IMR-90 (cell line): ENCODE data around the gene OSCAR. TPM values are rescaled to one million over a fixed set of nuclear protein-coding genes. Genes with fewer than 3 reads are reported as not detected.

Experiments
- ATAC-seq: fragments of 200-7000 bp; cut with Tn5 transposase; 2 replicates; pipeline ENCODE4 v1.9.1; 2020; ENCODE audit warnings: low read depth, mild to moderate bottlenecking, moderate library complexity
- BruUV-seq: library from RNA; stranded (reverse); fragments of 400-500 nt; replicated peaks from 2 replicates; lab custom pipeline; 2021; lab: Mats Ljungman, UMichigan
- CTCF ChIA-PET: fragments of 300-600 bp; formaldehyde crosslinking; extraction: SDS; loops from one replicate; lab custom pipeline; 2021; ENCODE audit warnings: antibody characterized with exemption; lab: Yijun Ruan, JAX
- POLR2A ChIA-PET: fragments of 300-600 bp; sonication (Branson Sonifier 250); formaldehyde crosslinking; loops from one replicate; lab custom pipeline; 2022; ENCODE audit warnings: antibody characterized with exemption; ENCODE audit not compliant: unreplicated experiment; lab: Charles Lee
- DNase-seq: peaks from one replicate; pipeline ENCODE4 v3.0.0; 2013
- H2AFZ ChIP-seq: replicated peaks from 2 replicates; pipeline ENCODE3; 2013; ENCODE audit warnings: low read length, mild to moderate bottlenecking; ENCODE audit not compliant: poor library complexity
- H2AK5ac ChIP-seq: 2 replicates; pipeline ENCODE4 v1.6.1; 2013; ENCODE audit warnings: low read depth, low read length, inconsistent platforms
- H2AK9ac ChIP-seq: replicated peaks from 2 replicates; pipeline ENCODE3; 2013; ENCODE audit warnings: mild to moderate bottlenecking, low read depth, low read length, moderate library complexity; ENCODE audit not compliant: poor library complexity
- H2BK120ac ChIP-seq: 2 replicates; pipeline ENCODE4 v1.6.1; 2013; ENCODE audit warnings: low read depth, low read length, inconsistent platforms
- H2BK15ac ChIP-seq: 3 replicates; pipeline ENCODE4 v1.6.1; 2013; ENCODE audit warnings: low read depth, low read length, inconsistent platforms
- H2BK20ac ChIP-seq: 2 replicates; pipeline ENCODE4 v1.6.1; 2013; ENCODE audit warnings: low read depth, mild to moderate bottlenecking, inconsistent platforms, low read length, moderate library complexity
- H2BK5ac ChIP-seq: 2 replicates; pipeline ENCODE4 v1.6.1; 2013; ENCODE audit warnings: mild to moderate bottlenecking, low read depth, low read length, inconsistent platforms; ENCODE audit not compliant: poor library complexity, severe bottlenecking
- H3K14ac ChIP-seq: replicated peaks from 2 replicates; pipeline ENCODE4 v1.6.1; 2013; ENCODE audit warnings: low read depth, low read length, inconsistent platforms
- H3K18ac ChIP-seq: 2 replicates; pipeline ENCODE4 v1.6.1; 2013; ENCODE audit warnings: low read depth, low read length, control low read depth
- H3K23ac ChIP-seq: 2 replicates; pipeline ENCODE4 v1.6.1; 2013; ENCODE audit warnings: low read depth, low read length, inconsistent platforms
- H3K27ac ChIP-seq: 2 replicates; pipeline ENCODE4 v1.5.1; 2013; ENCODE audit warnings: mild to moderate bottlenecking, control low read depth, low read length; ENCODE audit not compliant: insufficient read depth
- H3K27me3 ChIP-seq: 2 replicates; pipeline ENCODE4 v1.6.1; 2013; ENCODE audit warnings: low read length; ENCODE audit not compliant: control insufficient read depth, insufficient read depth
- H3K36me3 ChIP-seq: 2 replicates; pipeline ENCODE4 v1.6.1; 2013; ENCODE audit warnings: low read length, mixed read lengths; ENCODE audit not compliant: control insufficient read depth, insufficient read depth
- H3K4ac ChIP-seq: 2 replicates; pipeline ENCODE4 v1.6.1; 2013; ENCODE audit warnings: low read depth, low read length, inconsistent platforms
- H3K4me1 ChIP-seq: 2 replicates; pipeline ENCODE4 v1.6.1; 2013; ENCODE audit warnings: low read length, mixed read lengths; ENCODE audit not compliant: control insufficient read depth, insufficient read depth
- H3K4me2 ChIP-seq: 2 replicates; pipeline ENCODE4 v1.6.1; 2013; ENCODE audit warnings: low read depth, mild to moderate bottlenecking, control low read depth, low read length, moderate library complexity
- H3K4me3 ChIP-seq: 2 replicates; pipeline ENCODE4 v1.5.1; 2013; ENCODE audit warnings: low read depth, mild to moderate bottlenecking, control low read depth, low read length, moderate library complexity; ENCODE audit not compliant: insufficient read depth
- H3K56ac ChIP-seq: 2 replicates; pipeline ENCODE4 v1.6.1; 2013; ENCODE audit warnings: low read length, inconsistent platforms; ENCODE audit not compliant: insufficient read depth; ENCODE audit errors: extremely low read depth
- H3K79me1 ChIP-seq, 2 experiments: 2 replicates each; pipeline ENCODE4 v1.6.1; 2013; ENCODE audit warnings: low read length in 2 of 2, inconsistent platforms in 1 of 2, low read depth in 1 of 2
- H3K9ac ChIP-seq: 2 replicates; pipeline ENCODE4 v1.6.1; 2013; ENCODE audit warnings: low read depth, low read length, control low read depth
- H3K9me1 ChIP-seq: 2 replicates; pipeline ENCODE4 v1.6.1; 2013; ENCODE audit warnings: low read length, inconsistent platforms; ENCODE audit not compliant: insufficient read depth
- H3K9me3 ChIP-seq: 2 replicates; pipeline ENCODE4 v1.6.1; 2013; ENCODE audit warnings: low read length; ENCODE audit not compliant: control insufficient read depth, insufficient read depth
- H4K20me1 ChIP-seq: 2 replicates; pipeline ENCODE4 v1.6.1; 2013; ENCODE audit warnings: low read length, inconsistent platforms; ENCODE audit not compliant: insufficient read depth
- H4K5ac ChIP-seq: 2 replicates; pipeline ENCODE4 v1.6.1; 2013; ENCODE audit warnings: mild to moderate bottlenecking, low read depth, low read length, control low read depth
- H4K8ac ChIP-seq, 2 experiments: 2 replicates each; pipeline ENCODE4 v1.6.1; 2013; ENCODE audit warnings: low read depth in 2 of 2, low read length in 2 of 2, control low read depth in 1 of 2, inconsistent platforms in 1 of 2
- H4K91ac ChIP-seq: 2 replicates; pipeline ENCODE4 v1.6.1; 2013; ENCODE audit warnings: low read depth, low read length, inconsistent platforms; ENCODE audit not compliant: insufficient read depth
- BHLHE40 ChIP-seq: fragments of 150-350 bp; IDR thresholded peaks from 2 replicates; pipeline ENCODE4 v1.6.1; 2016; ENCODE audit warnings: mild to moderate bottlenecking, low read depth, low read length
- CEBPB ChIP-seq: IDR thresholded peaks from 2 replicates; pipeline ENCODE4 v1.6.1; 2012; ENCODE audit warnings: low read depth, low read length, improper control_type of control experiment
- MAFK ChIP-seq: IDR thresholded peaks from 2 replicates; pipeline ENCODE4 v1.6.1; 2012; ENCODE audit warnings: low read depth, low read length, improper control_type of control experiment
- MAZ ChIP-seq: IDR thresholded peaks from 2 replicates; pipeline ENCODE4 v1.6.1; 2012; ENCODE audit warnings: low read depth, mild to moderate bottlenecking, low read length, improper control_type of control experiment, moderate library complexity, borderline replicate concordance
- MXI1 ChIP-seq: IDR thresholded peaks from 2 replicates; pipeline ENCODE4 v1.6.1; 2012; ENCODE audit warnings: low read depth, mild to moderate bottlenecking, low read length, moderate library complexity, borderline replicate concordance
- POLR2A ChIP-seq: IDR thresholded peaks from 2 replicates; pipeline ENCODE4 v1.6.1; 2012; ENCODE audit warnings: mild to moderate bottlenecking, low read depth, low read length
- RAD21 ChIP-seq: IDR thresholded peaks from 2 replicates; pipeline ENCODE4 v1.6.1; 2012; ENCODE audit warnings: low read length, improper control_type of control experiment
- WGBS, 2 experiments: methylation state at CpG; one replicate each; pipeline versions ENCODE4 v1.1.5 to v1.1.7; 2013; ENCODE audit warnings: missing lambda C conversion rate in 2 of 2; ENCODE audit not compliant: insufficient read length in 1 of 2; ENCODE audit errors: extremely low coverage in 2 of 2; 5-methylcytosine and 5-hydroxymethylcytosine counted together
- dilution Hi-C: fragments of 300-500 bp; cut with HindIII; formaldehyde crosslinking; loops from one replicate; pipeline ENCODE4 v1.14.3; 2018; ENCODE audit warnings: low sequenced_read_pairs; ENCODE audit not compliant: unreplicated experiment
- in situ Hi-C: fragments of 300-500 bp; cut with MboI; formaldehyde crosslinking; loops from 3 replicates; pipeline ENCODE4 v1.14.3; 2019; ENCODE audit warnings: low sequenced_read_pairs, inconsistent platforms, mixed read lengths
- intact Hi-C: fragments of 100-400 bp; cut with micrococcal nuclease; formaldehyde crosslinking; loops from 2 replicates; pipeline ENCODE4 v1.10.0; 2022
- polyA plus RNA-seq, 3 experiments: library from polyadenylated mRNA; depleted of rRNA; stranded (reverse); fragments of >200 nt; gene quantifications; 2 replicates each; pipeline ENCODE4 v1.2.3, GENCODE V29; 2012; ENCODE audit warnings: low replicate concordance in 1 of 3
- total RNA-seq: library from RNA; depleted of rRNA; stranded (reverse); fragments of >200 nt; gene quantifications from 2 replicates; pipeline ENCODE4 v1.2.3, GENCODE V29; 2012
- TF ChIP-seq, protein P1 (sequence below): conservative IDR thresholded peaks from 2 replicates; pipeline ENCODE4 v1.5.1; 2012; ENCODE audit warnings: mild to moderate bottlenecking, low read depth, low read length, improper control_type of control experiment
- TF ChIP-seq, protein P2 (sequence below): fragments of 150-350 bp; IDR thresholded peaks from 2 replicates; pipeline ENCODE4 v1.6.1; 2016; ENCODE audit warnings: low read depth, mild to moderate bottlenecking, low read length, moderate library complexity, borderline replicate concordance

Gene OSCAR
- total and polyA plus RNA-seq, 2 of the 4 experiments (the other 2 are of a cell fraction), result 0.15 TPM; not detected in 1

DNA sequence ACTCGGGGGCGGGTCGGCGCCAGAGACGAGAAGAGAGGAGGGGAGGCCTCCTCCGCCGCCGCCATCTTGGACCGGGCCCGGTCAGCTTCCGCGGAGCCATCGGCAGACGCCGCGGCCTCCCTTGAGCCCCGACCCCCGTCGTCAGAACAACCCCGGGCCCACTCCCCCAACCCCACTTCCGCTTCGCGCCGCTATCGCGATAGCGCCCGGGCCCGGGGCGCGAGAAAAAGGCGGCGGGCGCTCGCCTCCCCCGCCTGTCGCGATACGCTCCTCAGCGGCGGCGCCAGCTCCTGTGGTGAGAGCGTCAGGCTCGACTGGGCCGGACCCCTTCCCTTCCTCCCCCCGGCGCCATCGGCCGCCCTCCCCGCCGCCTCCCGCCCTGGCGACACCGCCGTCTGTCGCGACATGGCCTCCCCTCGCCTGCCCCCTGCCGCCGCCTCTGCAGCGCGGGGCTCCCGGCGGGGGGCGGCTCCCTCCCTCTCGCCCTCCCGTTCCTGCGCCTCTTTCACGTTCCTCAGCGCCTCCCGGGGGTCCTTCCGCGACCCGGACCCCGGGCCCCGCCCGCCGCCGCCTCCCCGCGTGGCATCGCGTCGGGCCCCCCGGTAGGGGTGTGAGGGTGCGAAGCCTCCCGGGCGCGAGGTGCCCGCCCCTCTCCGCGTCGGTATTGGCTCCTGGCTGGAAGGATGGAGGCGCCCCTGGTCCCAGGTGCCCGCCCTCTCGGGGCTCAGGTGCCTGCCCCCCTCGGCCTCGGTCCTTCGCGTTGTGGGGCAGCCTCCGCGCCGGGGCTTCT is 37.3 kb upstream of the OSCAR start, which contains the start of gene CNOT3:
TSS of gene CNOT3 (plus strand) at position 64 of the 790 bp plus-strand sequence. CDS start 5,217 bp downstream, outside the sequence.
- H3K23ac ChIP-seq, result peak within 1 kb of the TSS; percentile 45
- H3K9me3 ChIP-seq, result no peaks in the 10 kb centered on the region
- peak within 1 kb of the TSS in 1 of 2 experiments; percentile 54; a peak in 1 of 4 replicates for H4K8ac ChIP-seq
- peaks cover 4 to 45% of the 10 kb centered on the region in 2 experiments for H3K79me1 ChIP-seq
- no TSS peak for BruUV-seq
- WGBS, 2 experiments, result 0% methylated on average over 5 of the region's 103 CpGs; no CpG with 5 or more reads in 1 of the 2 experiments
- no peak within 1 kb of the TSS for H2BK20ac ChIP-seq
- H2BK15ac ChIP-seq, result no peak within 1 kb of the TSS
- H2AK9ac ChIP-seq, result peak within 1 kb of the TSS; percentile 98
- peak within 1 kb of the TSS; percentile 51 for H3K4me3 ChIP-seq
- H3K36me3 ChIP-seq, result peaks cover 14% of the 10 kb centered on the region
- H3K9ac ChIP-seq, result peak within 1 kb of the TSS; percentile 68
- POLR2A ChIA-PET, result interaction anchor here (0.7 to 1.8 kb wide), 3 partner anchors 21 to 63 kb away, joined by 3 to 5 read pairs (median 5); partner anchors contain the start of genes LENG1, PRPF31, RPS9 and TFPT
- ATAC-seq, result no peak
- DNase-seq, result no peak
- peak within 1 kb of the TSS; percentile 61 for H3K4ac ChIP-seq
- H3K27ac ChIP-seq, result peak within 1 kb of the TSS; percentile 71
- H4K20me1 ChIP-seq, result peaks cover 48% of the 10 kb centered on the region
- peak within 1 kb of the TSS; percentile 78 for H2AK5ac ChIP-seq
- H3K9me1 ChIP-seq, result peaks cover 16% of the 10 kb centered on the region
- H3K4me1 ChIP-seq, result peaks cover 10% of the 10 kb centered on the region
- TF ChIP-seq, protein P1, sequence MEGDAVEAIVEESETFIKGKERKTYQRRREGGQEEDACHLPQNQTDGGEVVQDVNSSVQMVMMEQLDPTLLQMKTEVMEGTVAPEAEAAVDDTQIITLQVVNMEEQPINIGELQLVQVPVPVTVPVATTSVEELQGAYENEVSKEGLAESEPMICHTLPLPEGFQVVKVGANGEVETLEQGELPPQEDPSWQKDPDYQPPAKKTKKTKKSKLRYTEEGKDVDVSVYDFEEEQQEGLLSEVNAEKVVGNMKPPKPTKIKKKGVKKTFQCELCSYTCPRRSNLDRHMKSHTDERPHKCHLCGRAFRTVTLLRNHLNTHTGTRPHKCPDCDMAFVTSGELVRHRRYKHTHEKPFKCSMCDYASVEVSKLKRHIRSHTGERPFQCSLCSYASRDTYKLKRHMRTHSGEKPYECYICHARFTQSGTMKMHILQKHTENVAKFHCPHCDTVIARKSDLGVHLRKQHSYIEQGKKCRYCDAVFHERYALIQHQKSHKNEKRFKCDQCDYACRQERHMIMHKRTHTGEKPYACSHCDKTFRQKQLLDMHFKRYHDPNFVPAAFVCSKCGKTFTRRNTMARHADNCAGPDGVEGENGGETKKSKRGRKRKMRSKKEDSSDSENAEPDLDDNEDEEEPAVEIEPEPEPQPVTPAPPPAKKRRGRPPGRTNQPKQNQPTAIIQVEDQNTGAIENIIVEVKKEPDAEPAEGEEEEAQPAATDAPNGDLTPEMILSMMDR, result 0 out of 2 replicates have a peak, but pooled peaks have one; percentile 13
- TF ChIP-seq, protein P2, sequence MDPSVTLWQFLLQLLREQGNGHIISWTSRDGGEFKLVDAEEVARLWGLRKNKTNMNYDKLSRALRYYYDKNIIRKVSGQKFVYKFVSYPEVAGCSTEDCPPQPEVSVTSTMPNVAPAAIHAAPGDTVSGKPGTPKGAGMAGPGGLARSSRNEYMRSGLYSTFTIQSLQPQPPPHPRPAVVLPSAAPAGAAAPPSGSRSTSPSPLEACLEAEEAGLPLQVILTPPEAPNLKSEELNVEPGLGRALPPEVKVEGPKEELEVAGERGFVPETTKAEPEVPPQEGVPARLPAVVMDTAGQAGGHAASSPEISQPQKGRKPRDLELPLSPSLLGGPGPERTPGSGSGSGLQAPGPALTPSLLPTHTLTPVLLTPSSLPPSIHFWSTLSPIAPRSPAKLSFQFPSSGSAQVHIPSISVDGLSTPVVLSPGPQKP, result no peak
- TF ChIP-seq RAD21, result no peak
- peak; percentile 87 for TF ChIP-seq POLR2A
- no peak for TF ChIP-seq MAFK
- peak; percentile 43; the same call in 1 of the 2 replicates for TF ChIP-seq MAZ
- no peak for TF ChIP-seq CEBPB
- TF ChIP-seq MXI1, result no peak
- TF ChIP-seq BHLHE40, result no peak
- peak within 1 kb of the TSS; percentile 90 for H2AFZ ChIP-seq
- H3K4me2 ChIP-seq, result peak within 1 kb of the TSS; percentile 80
- H2BK120ac ChIP-seq, result no peak within 1 kb of the TSS
- H2BK5ac ChIP-seq, result peak within 1 kb of the TSS; percentile 67
- no peak within 1 kb of the TSS for H3K18ac ChIP-seq
- dilution Hi-C loops, result no loop called here
- H3K56ac ChIP-seq, result no peak within 1 kb of the TSS; the same call in 1 of the 2 replicates
- in situ Hi-C loops, result loop anchor here (25.0 kb wide), 1 partner anchor 1524 kb away; the partner anchor contains the start of gene U2AF2
- H4K5ac ChIP-seq, result no peak within 1 kb of the TSS
- peak within 1 kb of the TSS; percentile 55; the same call in 1 of the 2 replicates for H4K91ac ChIP-seq
- H3K14ac ChIP-seq, result peak within 1 kb of the TSS; percentile 21
- H3K27me3 ChIP-seq, result no peaks in the 10 kb centered on the region
- intact Hi-C loops, result loop anchor here (1.0 to 2.0 kb wide), 3 partner anchors 21 to 269 kb away; partner anchors contain the start of genes LENG1, PRPF31 and TFPT
- CTCF ChIA-PET, result interaction anchor here (1.1 kb wide), 1 partner anchor 72 kb away, joined by 3 read pairs; no protein-coding TSS in a partner anchor
